Activated T-cell treated with anti-CD3 and anti-CD28 coated beads, Interleukin-2, amount 50 U/mL, for 4 hours (primary cell): Measurements from ENCODE around the gene MORN5. TPM values are rescaled to one million over a fixed set of nuclear protein-coding genes. Genes with fewer than 3 reads are reported as not detected.
A peak's percentile ranks its signal among the peaks of the same experiment; 100 is the strongest.

Source experiments
- ATAC-seq, 2 donors: fragments of 200-7000 bp; cut with Tn5 transposase; one replicate each; pipeline ENCODE4 v1.10.0; 2021
- DNase-seq: peaks from one replicate; pipeline ENCODE4 v3.0.0-alpha.2; 2020
- H3K27me3 Mint-ChIP-seq: one replicate; pipeline ENCODE4 v1.8.0; 2021; ENCODE audit warnings: low read depth, mixed read lengths
- H3K36me3 Mint-ChIP-seq: one replicate; pipeline ENCODE4 v1.8.0; 2022; ENCODE audit warnings: mixed read lengths; ENCODE audit not compliant: insufficient read depth
- H3K4me1 Mint-ChIP-seq: one replicate; pipeline ENCODE4 v1.8.0; 2021; ENCODE audit warnings: low read depth, mixed read lengths
- H3K4me3 Mint-ChIP-seq: one replicate; pipeline ENCODE4 v1.8.0; 2021; ENCODE audit warnings: mild to moderate bottlenecking, moderate library complexity, mixed read lengths
- H3K9me3 Mint-ChIP-seq: one replicate; pipeline ENCODE4 v1.8.0; 2021; ENCODE audit warnings: mixed read lengths
- total RNA-seq, 3 donors: library from RNA; stranded (reverse); gene quantifications; one replicate each; pipeline ENCODE4 v1.2.1, GENCODE V29; 2021

The MORN5 gene
- total RNA-seq, 3 donors from 2014 or later: not detected

GRCh38 chr9:122183501-122183900, 23.8 kb downstream of the MORN5 start:
- Mint-ChIP-seq H3K4me1 (no peaks in the 10 kb centered on the region), H3K9me3 (no peaks in the 10 kb centered on the region), H3K27me3 (peaks cover 4% of the 10 kb centered on the region), H3K4me3 (no peak overlapping the region), H3K36me3 (no peaks in the 10 kb centered on the region)
- DNase-seq: no peak
- no peak for ATAC-seq

GRCh38 chr9:122184551-122184950, 24.8 kb downstream of the MORN5 start:
- ATAC-seq: no peak
- Mint-ChIP-seq H3K4me1 (no peaks in the 10 kb centered on the region), H3K4me3 (no peak overlapping the region)

GRCh38 chr9:122186301-122186700, 26.6 kb downstream of the MORN5 start:
- Mint-ChIP-seq H3K4me3 (no peak overlapping the region), H3K4me1 (no peaks in the 10 kb centered on the region), H3K27me3 (peaks cover 4% of the 10 kb centered on the region), H3K9me3 (no peaks in the 10 kb centered on the region), H3K36me3 (no peaks in the 10 kb centered on the region)
- no peak for DNase-seq
- no peak for ATAC-seq

More at GRCh38 chr9:122184551-122184950, 24.8 kb downstream of the MORN5 start:
- H3K27me3 Mint-ChIP-seq: peaks cover 4% of the 10 kb centered on the region
- H3K9me3 Mint-ChIP-seq: no peaks in the 10 kb centered on the region
- H3K36me3 Mint-ChIP-seq: no peaks in the 10 kb centered on the region
- no peak for DNase-seq

GRCh38 chr9:122186777-122187470, 27.2 kb downstream of the MORN5 start:
- DNase-seq: no peak
- ATAC-seq: no peak
- Mint-ChIP-seq H3K4me1 (no peaks in the 10 kb centered on the region), H3K36me3 (no peaks in the 10 kb centered on the region), H3K4me3 (no peak overlapping the region), H3K9me3 (no peaks in the 10 kb centered on the region), H3K27me3 (peaks cover 4% of the 10 kb centered on the region)

- DNase-seq (no peak), ATAC-seq (no peak)
- Mint-ChIP-seq H3K36me3 (no peaks in the 10 kb centered on the region), H3K4me1 (no peaks in the 10 kb centered on the region), H3K4me3 (no peak overlapping the region), H3K27me3 (no peaks in the 10 kb centered on the region), H3K9me3 (no peaks in the 10 kb centered on the region)
These were observed 28.7 kb downstream of the MORN5 start for GRCh38 chr9:122188369-122188768.

- Mint-ChIP-seq H3K27me3 (no peaks in the 10 kb centered on the region), H3K4me3 (no peak overlapping the region)
- no peak for DNase-seq
These were observed 31.1 kb downstream of the MORN5 start for GRCh38 chr9:122190597-122191381.

GRCh38 chr9:122191584-122191983, 31.9 kb downstream of the MORN5 start:
- Mint-ChIP-seq H3K9me3 (no peaks in the 10 kb centered on the region), H3K27me3 (no peaks in the 10 kb centered on the region), H3K4me1 (no peaks in the 10 kb centered on the region), H3K36me3 (no peaks in the 10 kb centered on the region), H3K4me3 (no peak overlapping the region)
- DNase-seq (no peak), ATAC-seq (no peak)

More at GRCh38 chr9:122190597-122191381, 31.1 kb downstream of the MORN5 start:
- no peaks in the 10 kb centered on the region for H3K36me3 Mint-ChIP-seq
- ATAC-seq: peak in 1 of 2 donors; percentile 70
- H3K9me3 Mint-ChIP-seq: no peaks in the 10 kb centered on the region
- no peaks in the 10 kb centered on the region for H3K4me1 Mint-ChIP-seq

GRCh38 chr9:122192261-122192875, 32.7 kb downstream of the MORN5 start:
- Mint-ChIP-seq H3K4me1 (no peaks in the 10 kb centered on the region), H3K4me3 (no peak overlapping the region), H3K27me3 (peaks cover 2% of the 10 kb centered on the region), H3K9me3 (no peaks in the 10 kb centered on the region), H3K36me3 (no peaks in the 10 kb centered on the region)
- DNase-seq (no peak), ATAC-seq (no peak)

GRCh38 chr9:122192914-122193525, 33.3 kb downstream of the MORN5 start:
- Mint-ChIP-seq H3K9me3 (no peaks in the 10 kb centered on the region), H3K27me3 (peaks cover 2% of the 10 kb centered on the region), H3K4me3 (no peak overlapping the region), H3K4me1 (no peaks in the 10 kb centered on the region), H3K36me3 (no peaks in the 10 kb centered on the region)
- no peak for ATAC-seq
- DNase-seq: no peak

GRCh38 chr9:122193651-122194050, 33.9 kb downstream of the MORN5 start:
- Mint-ChIP-seq H3K4me3 (no peak overlapping the region), H3K4me1 (no peaks in the 10 kb centered on the region), H3K36me3 (no peaks in the 10 kb centered on the region), H3K9me3 (no peaks in the 10 kb centered on the region), H3K27me3 (peaks cover 2% of the 10 kb centered on the region)
- ATAC-seq: no peak
- DNase-seq: no peak

- ATAC-seq (no peak), DNase-seq (no peak)
- Mint-ChIP-seq H3K36me3 (no peaks in the 10 kb centered on the region), H3K27me3 (peaks cover 2% of the 10 kb centered on the region), H3K9me3 (no peaks in the 10 kb centered on the region), H3K4me1 (no peaks in the 10 kb centered on the region), H3K4me3 (no peak overlapping the region)
These were observed 36.2 kb downstream of the MORN5 start for GRCh38 chr9:122195875-122196274.

GRCh38 chr9:122197426-122197825, 37.7 kb downstream of the MORN5 start:
- no peaks in the 10 kb centered on the region for H3K36me3 Mint-ChIP-seq
- H3K4me3 Mint-ChIP-seq: no peak overlapping the region
- ATAC-seq: no peak
- peaks cover 2% of the 10 kb centered on the region for H3K27me3 Mint-ChIP-seq
- H3K9me3 Mint-ChIP-seq: no peaks in the 10 kb centered on the region
- no peaks in the 10 kb centered on the region for H3K4me1 Mint-ChIP-seq
- no peak for DNase-seq

- H3K4me3 Mint-ChIP-seq: no peak overlapping the region
- ATAC-seq: no peak
- DNase-seq: no peak
- H3K27me3 Mint-ChIP-seq: peaks cover 2% of the 10 kb centered on the region
- H3K9me3 Mint-ChIP-seq: no peaks in the 10 kb centered on the region
- no peaks in the 10 kb centered on the region for H3K36me3 Mint-ChIP-seq
- no peaks in the 10 kb centered on the region for H3K4me1 Mint-ChIP-seq
These were observed 38.2 kb downstream of the MORN5 start for GRCh38 chr9:122197882-122198281.

- H3K9me3 Mint-ChIP-seq: no peaks in the 10 kb centered on the region
- DNase-seq (no peak), ATAC-seq (no peak)
- no peak overlapping the region for H3K4me3 Mint-ChIP-seq
- no peaks in the 10 kb centered on the region for H3K36me3 Mint-ChIP-seq
- H3K27me3 Mint-ChIP-seq: peaks cover 2% of the 10 kb centered on the region
- no peaks in the 10 kb centered on the region for H3K4me1 Mint-ChIP-seq
These were observed 41.4 kb downstream of the MORN5 start for GRCh38 chr9:122200960-122201595.
